ENCODE measurements around the gene ELOVL1.

DNA sequence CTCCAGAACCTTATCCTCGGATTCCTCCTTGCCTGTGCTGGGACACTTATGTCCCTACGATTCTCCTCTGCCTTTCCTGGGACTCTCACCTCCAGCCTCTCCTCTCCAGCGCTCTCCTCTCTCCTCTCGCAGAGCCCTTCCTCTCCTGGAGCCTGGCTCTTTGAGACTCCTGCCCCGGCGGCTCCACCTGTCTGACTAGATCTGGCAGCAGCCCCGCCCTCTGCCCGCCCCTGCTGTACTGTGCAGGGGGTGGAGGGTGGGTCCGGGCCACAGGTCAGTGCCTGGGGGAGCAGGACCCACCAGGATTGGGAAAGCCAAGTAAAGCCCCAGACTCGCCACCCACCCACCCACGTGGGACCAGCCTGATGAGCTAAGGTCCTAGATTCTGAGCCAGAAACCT lies 1.6 kb downstream of the ELOVL1 start:
- no peak for TF ChIP-seq POLR2A (IDR thresholded peaks at IDR 0.05; ENCODE audit: low read depth, low read length)
- TF ChIP-seq POLR2AphosphoS5 (IDR thresholded peaks at IDR 0.05; ENCODE audit: low read depth, low read length): no peak
